ENCODE results near the gene E2F6. TPM values are rescaled to one million over a fixed set of nuclear protein-coding genes. Genes with fewer than 3 reads are reported as not detected.

The E2F6 gene
- total and polyA plus RNA-seq, 2 of the 13 experiments (the other 11 are each of a cell fraction or from before 2014, with no cell fraction given) = 27.3 to 36.0 TPM

DNA sequence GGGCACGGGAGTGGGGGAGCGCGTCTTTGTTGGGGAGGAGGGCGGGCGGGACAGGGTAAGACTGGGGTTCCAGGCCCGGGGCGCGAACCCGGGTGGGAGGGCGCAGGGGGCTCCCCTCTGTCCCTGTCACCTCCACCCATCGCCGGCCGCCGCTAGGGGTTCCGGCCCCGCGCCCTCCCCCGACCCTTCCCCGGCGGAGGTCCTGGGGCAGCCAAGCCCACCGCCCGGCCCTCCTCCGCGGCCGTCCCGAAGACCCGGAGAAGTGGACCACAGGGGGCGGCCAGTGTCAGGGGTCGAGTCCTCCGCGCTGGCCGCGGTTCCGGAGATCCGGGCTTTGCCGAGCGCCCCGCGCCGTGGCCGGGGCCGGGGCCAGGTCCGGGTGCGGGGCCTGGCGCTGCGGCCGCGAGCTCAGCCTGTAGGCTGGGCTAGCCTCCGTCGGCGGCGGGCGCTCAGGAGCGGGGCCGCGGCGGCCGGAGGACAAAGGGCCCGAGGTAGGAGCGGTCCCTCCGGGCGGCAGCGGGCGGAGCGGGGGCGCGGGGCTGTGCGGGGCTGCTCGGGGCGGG lies 16.6 kb upstream of the E2F6 start (continued):
- TF ChIP-seq HIVEP1 (CRISPR knock-in tag; IDR thresholded peaks at IDR 0.05) = no peak
- TF ChIP-seq, protein P1, sequence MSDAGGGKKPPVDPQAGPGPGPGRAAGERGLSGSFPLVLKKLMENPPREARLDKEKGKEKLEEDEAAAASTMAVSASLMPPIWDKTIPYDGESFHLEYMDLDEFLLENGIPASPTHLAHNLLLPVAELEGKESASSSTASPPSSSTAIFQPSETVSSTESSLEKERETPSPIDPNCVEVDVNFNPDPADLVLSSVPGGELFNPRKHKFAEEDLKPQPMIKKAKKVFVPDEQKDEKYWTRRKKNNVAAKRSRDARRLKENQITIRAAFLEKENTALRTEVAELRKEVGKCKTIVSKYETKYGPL (CRISPR knock-in tag; IDR thresholded peaks at IDR 0.05) = no peak
- TF ChIP-seq MATR3 (CRISPR knock-in tag; IDR thresholded peaks at IDR 0.05) = no peak
- TF ChIP-seq NFE2 (CRISPR knock-in tag; IDR thresholded peaks at IDR 0.05) = no peak
- no peak for TF ChIP-seq SMC3 (IDR thresholded peaks at IDR 0.05; ENCODE audit: low read length)
- no peak for TF ChIP-seq GTF3A (CRISPR knock-in tag; conservative IDR thresholded peaks at IDR 0.05)
- no peak for TF ChIP-seq ZNF382 (CRISPR knock-in tag; IDR thresholded peaks at IDR 0.05; ENCODE audit: borderline replicate concordance)
- no peak for TF ChIP-seq ZNF205 (CRISPR knock-in tag; IDR thresholded peaks at IDR 0.05)
- TF ChIP-seq, protein P2, sequence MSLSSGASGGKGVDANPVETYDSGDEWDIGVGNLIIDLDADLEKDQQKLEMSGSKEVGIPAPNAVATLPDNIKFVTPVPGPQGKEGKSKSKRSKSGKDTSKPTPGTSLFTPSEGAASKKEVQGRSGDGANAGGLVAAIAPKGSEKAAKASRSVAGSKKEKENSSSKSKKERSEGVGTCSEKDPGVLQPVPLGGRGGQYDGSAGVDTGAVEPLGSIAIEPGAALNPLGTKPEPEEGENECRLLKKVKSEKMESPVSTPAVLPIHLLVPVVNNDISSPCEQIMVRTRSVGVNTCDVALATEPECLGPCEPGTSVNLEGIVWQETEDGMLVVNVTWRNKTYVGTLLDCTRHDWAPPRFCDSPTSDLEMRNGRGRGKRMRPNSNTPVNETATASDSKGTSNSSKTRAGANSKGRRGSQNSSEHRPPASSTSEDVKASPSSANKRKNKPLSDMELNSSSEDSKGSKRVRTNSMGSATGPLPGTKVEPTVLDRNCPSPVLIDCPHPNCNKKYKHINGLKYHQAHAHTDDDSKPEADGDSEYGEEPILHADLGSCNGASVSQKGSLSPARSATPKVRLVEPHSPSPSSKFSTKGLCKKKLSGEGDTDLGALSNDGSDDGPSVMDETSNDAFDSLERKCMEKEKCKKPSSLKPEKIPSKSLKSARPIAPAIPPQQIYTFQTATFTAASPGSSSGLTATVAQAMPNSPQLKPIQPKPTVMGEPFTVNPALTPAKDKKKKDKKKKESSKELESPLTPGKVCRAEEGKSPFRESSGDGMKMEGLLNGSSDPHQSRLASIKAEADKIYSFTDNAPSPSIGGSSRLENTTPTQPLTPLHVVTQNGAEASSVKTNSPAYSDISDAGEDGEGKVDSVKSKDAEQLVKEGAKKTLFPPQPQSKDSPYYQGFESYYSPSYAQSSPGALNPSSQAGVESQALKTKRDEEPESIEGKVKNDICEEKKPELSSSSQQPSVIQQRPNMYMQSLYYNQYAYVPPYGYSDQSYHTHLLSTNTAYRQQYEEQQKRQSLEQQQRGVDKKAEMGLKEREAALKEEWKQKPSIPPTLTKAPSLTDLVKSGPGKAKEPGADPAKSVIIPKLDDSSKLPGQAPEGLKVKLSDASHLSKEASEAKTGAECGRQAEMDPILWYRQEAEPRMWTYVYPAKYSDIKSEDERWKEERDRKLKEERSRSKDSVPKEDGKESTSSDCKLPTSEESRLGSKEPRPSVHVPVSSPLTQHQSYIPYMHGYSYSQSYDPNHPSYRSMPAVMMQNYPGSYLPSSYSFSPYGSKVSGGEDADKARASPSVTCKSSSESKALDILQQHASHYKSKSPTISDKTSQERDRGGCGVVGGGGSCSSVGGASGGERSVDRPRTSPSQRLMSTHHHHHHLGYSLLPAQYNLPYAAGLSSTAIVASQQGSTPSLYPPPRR (CRISPR knock-in tag; IDR thresholded peaks at IDR 0.05; ENCODE audit: borderline replicate concordance) = no peak
- peak; percentile 61 for TF ChIP-seq ZMYM4 (CRISPR knock-in tag; IDR thresholded peaks at IDR 0.05)
- TF ChIP-seq, protein P3, sequence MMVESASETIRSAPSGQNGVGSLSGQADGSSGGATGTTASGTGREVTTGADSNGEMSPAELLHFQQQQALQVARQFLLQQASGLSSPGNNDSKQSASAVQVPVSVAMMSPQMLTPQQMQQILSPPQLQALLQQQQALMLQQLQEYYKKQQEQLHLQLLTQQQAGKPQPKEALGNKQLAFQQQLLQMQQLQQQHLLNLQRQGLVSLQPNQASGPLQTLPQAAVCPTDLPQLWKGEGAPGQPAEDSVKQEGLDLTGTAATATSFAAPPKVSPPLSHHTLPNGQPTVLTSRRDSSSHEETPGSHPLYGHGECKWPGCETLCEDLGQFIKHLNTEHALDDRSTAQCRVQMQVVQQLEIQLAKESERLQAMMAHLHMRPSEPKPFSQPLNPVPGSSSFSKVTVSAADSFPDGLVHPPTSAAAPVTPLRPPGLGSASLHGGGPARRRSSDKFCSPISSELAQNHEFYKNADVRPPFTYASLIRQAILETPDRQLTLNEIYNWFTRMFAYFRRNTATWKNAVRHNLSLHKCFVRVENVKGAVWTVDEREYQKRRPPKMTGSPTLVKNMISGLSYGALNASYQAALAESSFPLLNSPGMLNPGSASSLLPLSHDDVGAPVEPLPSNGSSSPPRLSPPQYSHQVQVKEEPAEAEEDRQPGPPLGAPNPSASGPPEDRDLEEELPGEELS (CRISPR knock-in tag; IDR thresholded peaks at IDR 0.05) = no peak
- TF ChIP-seq PRDM10 (CRISPR knock-in tag; IDR thresholded peaks at IDR 0.05; ENCODE audit: low read depth) = no peak
- no peak for TF ChIP-seq ZNF143 (CRISPR knock-in tag; IDR thresholded peaks at IDR 0.05)
- no peak for TF ChIP-seq ATF1 (CRISPR knock-in tag; IDR thresholded peaks at IDR 0.05)
- no peak for TF ChIP-seq NR2F2 (IDR thresholded peaks at IDR 0.05; ENCODE audit: borderline replicate concordance, low read depth)
- TF ChIP-seq IKZF5 (CRISPR knock-in tag; IDR thresholded peaks at IDR 0.05) = no peak
- TF ChIP-seq, protein P4, sequence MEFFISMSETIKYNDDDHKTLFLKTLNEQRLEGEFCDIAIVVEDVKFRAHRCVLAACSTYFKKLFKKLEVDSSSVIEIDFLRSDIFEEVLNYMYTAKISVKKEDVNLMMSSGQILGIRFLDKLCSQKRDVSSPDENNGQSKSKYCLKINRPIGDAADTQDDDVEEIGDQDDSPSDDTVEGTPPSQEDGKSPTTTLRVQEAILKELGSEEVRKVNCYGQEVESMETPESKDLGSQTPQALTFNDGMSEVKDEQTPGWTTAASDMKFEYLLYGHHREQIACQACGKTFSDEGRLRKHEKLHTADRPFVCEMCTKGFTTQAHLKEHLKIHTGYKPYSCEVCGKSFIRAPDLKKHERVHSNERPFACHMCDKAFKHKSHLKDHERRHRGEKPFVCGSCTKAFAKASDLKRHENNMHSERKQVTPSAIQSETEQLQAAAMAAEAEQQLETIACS (CRISPR knock-in tag; IDR thresholded peaks at IDR 0.05) = no peak

All from HepG2 (cell line).